Gastrocnemius medialis (tissue), 4 donors: ENCODE results near the gene OSBP2. TPM values are rescaled to one million over a fixed set of nuclear protein-coding genes. Genes with fewer than 3 reads are reported as not detected.

Experiments used
- ATAC-seq, 2 donors: fragments of 150-250 bp; one replicate each; pipeline ENCODE4 v1.9.1; 2016
- DNase-seq, 2 donors: peaks; one replicate each; pipeline ENCODE4 v3.0.0-alpha.2; 2019
- H3K27ac ChIP-seq, 4 donors: fragments of 200-600 bp; sonication (generic); 1 replicate in 1 of 4; 2 replicates in 3 of 4; pipeline ENCODE4 v1.5.1; 2016 to 2018; ENCODE audit warnings: mild to moderate bottlenecking in 2 of 4, moderate library complexity in 1 of 4
- H3K27me3 ChIP-seq, 3 donors: fragments of 200-600 bp; sonication (generic) in 2 of 3; 1 replicate in 1 of 3; 2 replicates in 2 of 3; pipeline versions ENCODE4 v1.5.1 to v1.6.0; 2016 to 2019; ENCODE audit warnings: mild to moderate bottlenecking in 1 of 3, moderate library complexity in 1 of 3
- H3K36me3 ChIP-seq, 2 donors: fragments of 200-600 bp; sonication (generic) in 1 of 2; one replicate each; pipeline ENCODE4 v1.5.1; 2017 to 2018
- H3K4me1 ChIP-seq, 2 donors: fragments of 200-600 bp; sonication (generic) in 1 of 2; one replicate each; pipeline ENCODE4 v1.5.1; 2016 to 2017; ENCODE audit warnings: mild to moderate bottlenecking in 2 of 2
- H3K4me3 ChIP-seq, 4 donors: fragments of 200-600 bp; sonication (generic) in 3 of 4; 1 replicate in 1 of 4; 2 replicates in 3 of 4; pipeline ENCODE4 v1.5.1; 2016 to 2019; ENCODE audit warnings: mild to moderate bottlenecking in 2 of 4
- H3K9me3 ChIP-seq, 3 donors: fragments of 200-600 bp; sonication (generic) in 2 of 3; 1 replicate in 1 of 3; 2 replicates in 2 of 3; pipeline ENCODE4 v1.5.1; 2016 to 2019
- CTCF ChIP-seq, 5 experiments: fragments of 450-650 bp in 3 of 5; fragments of 200-600 bp in 2 of 5; sonication (generic) in 2 of 5; IDR thresholded peaks in 4 of 5; conservative IDR thresholded peaks in 1 of 5; 1 replicate in 4 of 5; 2 replicates in 1 of 5; pipeline ENCODE4 v1.5.1; 2016 to 2019; ENCODE audit warnings: antibody characterized with exemption in 5 of 5, mild to moderate bottlenecking in 3 of 5, moderate library complexity in 3 of 5
- POLR2A ChIP-seq, 2 donors: fragments of 450-650 bp; IDR thresholded peaks; one replicate each; pipeline ENCODE4 v1.6.1; 2017; ENCODE audit warnings: antibody characterized with exemption in 2 of 2, mild to moderate bottlenecking in 2 of 2, moderate library complexity in 2 of 2
- in situ Hi-C, 4 donors: fragments of 200-750 bp; cut with MboI; loops; one replicate each; pipeline versions ENCODE4 v1.15.0 to v1.8.0; 2017; ENCODE audit warnings: low sequenced_read_pairs in 4 of 4
- intact Hi-C: fragments of 100-400 bp; cut with DNase I; formaldehyde crosslinking; loops from one replicate; pipeline ENCODE4 v1.15.1; 2023; ENCODE audit warnings: low total_unique reads
- total RNA-seq, 4 donors: library from RNA; depleted of rRNA; stranded (reverse); fragments of >200 nt; gene quantifications; one replicate each; pipeline versions ENCODE4 v1.1.0 to v1.2.3, GENCODE V29; 2016

Gene OSBP2
- total RNA-seq, 4 donors from 2014 or later, result 2.8 to 4.3 (median 3.0) TPM

DNA sequence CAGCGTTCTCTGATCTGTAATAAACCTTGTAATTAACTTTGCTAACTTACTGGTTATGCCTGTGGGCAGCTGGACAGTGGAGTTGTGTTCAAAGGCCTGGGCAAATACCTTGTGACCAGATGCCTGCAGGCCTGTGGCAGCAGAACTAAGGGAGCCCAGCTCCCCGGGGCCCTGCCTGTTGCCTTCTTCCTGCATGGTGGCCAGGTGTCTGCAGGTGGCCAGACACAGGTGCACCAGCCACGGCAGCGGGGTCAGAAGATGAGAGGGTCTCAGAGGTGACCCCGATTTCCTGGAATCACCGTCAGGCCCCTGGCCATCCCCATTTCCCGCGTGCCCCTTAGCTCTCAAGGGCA, 127.2 kb downstream of the OSBP2 start:
- H3K27me3 ChIP-seq, result peaks cover 9 to 26% (median 14%) of the 10 kb centered on the region in 3 donors
- H3K4me3 ChIP-seq, result peak overlapping the region; percentile 27 to 56 (median 46)
- H3K9me3 ChIP-seq, result no peaks in the 10 kb centered on the region
- H3K4me1 ChIP-seq, result peaks cover 0 to 10% of the 10 kb centered on the region in 2 donors
- no peak overlapping the region for H3K27ac ChIP-seq
- no peak for DNase-seq
- no peaks in the 10 kb centered on the region for H3K36me3 ChIP-seq
- no peak for ATAC-seq
- in situ Hi-C loops (no loop called here), intact Hi-C loops (no loop called here)
- TF ChIP-seq CTCF (IDR thresholded peaks at IDR 0.05 in 4 of 5, conservative IDR thresholded peaks at IDR 0.05 in 1 of 5), result no peak
- TF ChIP-seq POLR2A (IDR thresholded peaks at IDR 0.05), result no peak

GRCh38 chr22:30822216-30823014, 127.7 kb downstream of the OSBP2 start:
- Histone ChIP-seq H3K4me3 (peak overlapping the region; percentile 27 to 56 (median 46)), H3K9me3 (no peaks in the 10 kb centered on the region), H3K27ac (no peak overlapping the region), H3K4me1 (peaks cover 0 to 10% of the 10 kb centered on the region in 2 donors), H3K36me3 (no peaks in the 10 kb centered on the region), H3K27me3 (peaks cover 9 to 26% (median 14%) of the 10 kb centered on the region in 3 donors)
- intact Hi-C loops (no loop called here), in situ Hi-C loops (no loop called here)
- DNase-seq (no peak), ATAC-seq (no peak)
- TF ChIP-seq CTCF (IDR thresholded peaks at IDR 0.05 in 4 of 5, conservative IDR thresholded peaks at IDR 0.05 in 1 of 5) (no peak), POLR2A (IDR thresholded peaks at IDR 0.05) (no peak)

DNA sequence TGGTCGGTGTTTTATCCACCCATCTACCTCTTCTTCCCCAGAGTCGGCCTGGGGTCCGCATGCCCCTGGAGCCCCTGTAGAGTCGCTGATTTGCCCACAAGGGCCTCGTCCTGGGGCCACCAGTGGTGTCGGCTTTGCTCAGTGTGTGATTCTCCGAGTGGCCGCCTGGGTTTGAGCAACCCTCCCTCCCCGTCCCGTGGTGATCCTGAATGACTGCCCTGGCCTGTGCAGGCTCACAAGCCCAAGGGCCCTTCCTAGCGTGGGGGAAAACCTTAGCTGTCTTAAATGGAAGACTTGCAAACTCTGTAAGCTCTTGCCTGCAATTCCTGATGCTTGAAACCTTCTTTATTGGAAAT, 128.3 kb downstream of the OSBP2 start:
- no peak for DNase-seq
- Histone ChIP-seq H3K9me3 (no peaks in the 10 kb centered on the region), H3K36me3 (no peaks in the 10 kb centered on the region), H3K27ac (no peak overlapping the region), H3K27me3 (peaks cover 9 to 26% (median 14%) of the 10 kb centered on the region in 3 donors), H3K4me3 (peak overlapping the region; percentile 27 to 56 (median 46)), H3K4me1 (peaks cover 0 to 10% of the 10 kb centered on the region in 2 donors)
- no peak for ATAC-seq
- in situ Hi-C loops (no loop called here), intact Hi-C loops (no loop called here)
- no peak for TF ChIP-seq POLR2A (IDR thresholded peaks at IDR 0.05)
- TF ChIP-seq CTCF (IDR thresholded peaks at IDR 0.05 in 4 of 5, conservative IDR thresholded peaks at IDR 0.05 in 1 of 5), result no peak

DNA sequence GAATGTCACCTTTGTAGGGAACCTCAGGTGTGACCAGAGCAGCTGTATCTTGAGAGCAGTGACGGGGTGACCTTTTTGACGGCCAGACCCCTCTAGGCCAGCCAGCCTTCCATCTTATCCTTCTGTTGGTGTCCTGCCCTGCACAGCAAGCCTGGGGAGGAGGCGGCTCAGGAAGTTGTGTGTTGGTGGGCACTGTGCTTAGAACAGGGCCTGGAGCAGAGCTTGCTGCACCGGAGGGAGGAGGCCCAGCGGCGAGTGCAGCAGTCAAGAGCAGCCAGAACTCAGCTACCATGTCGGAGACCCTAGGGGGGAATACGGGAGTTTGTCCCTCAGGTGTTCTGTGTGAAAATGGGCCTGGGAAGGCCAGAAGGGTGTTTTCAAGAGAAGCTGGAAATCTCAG, 129.4 kb downstream of the OSBP2 start:
- peaks cover 0 to 10% of the 10 kb centered on the region in 2 donors for H3K4me1 ChIP-seq
- ATAC-seq (no peak), DNase-seq (no peak)
- no peak for TF ChIP-seq POLR2A (IDR thresholded peaks at IDR 0.05)
- no peak for TF ChIP-seq CTCF (IDR thresholded peaks at IDR 0.05 in 4 of 5, conservative IDR thresholded peaks at IDR 0.05 in 1 of 5)
- no peaks in the 10 kb centered on the region for H3K9me3 ChIP-seq
- H3K4me3 ChIP-seq, result no peak overlapping the region
- peaks cover 9 to 26% (median 14%) of the 10 kb centered on the region in 3 donors for H3K27me3 ChIP-seq
- intact Hi-C loops, result no loop called here
- H3K36me3 ChIP-seq, result no peaks in the 10 kb centered on the region
- in situ Hi-C loops, result no loop called here
- no peak overlapping the region for H3K27ac ChIP-seq
